NB4 (cell line): Measurements from ENCODE around the gene MMP23B.

ENCODE experiments used
- MYC ChIP-seq: IDR thresholded peaks from 2 replicates; pipeline ENCODE4 v1.6.1; 2011; ENCODE audit warnings: low read depth, low read length
- POLR2A ChIP-seq: IDR thresholded peaks from 2 replicates; pipeline ENCODE4 v1.6.1; 2011; ENCODE audit warnings: mild to moderate bottlenecking; ENCODE audit not compliant: insufficient read length; ENCODE audit errors: extremely low read depth
- TF ChIP-seq, protein P1 (sequence below): IDR thresholded peaks from one replicate; pipeline ENCODE4 v1.5.1; 2012; ENCODE audit warnings: low read depth, low read length

- TF ChIP-seq, protein P1, sequence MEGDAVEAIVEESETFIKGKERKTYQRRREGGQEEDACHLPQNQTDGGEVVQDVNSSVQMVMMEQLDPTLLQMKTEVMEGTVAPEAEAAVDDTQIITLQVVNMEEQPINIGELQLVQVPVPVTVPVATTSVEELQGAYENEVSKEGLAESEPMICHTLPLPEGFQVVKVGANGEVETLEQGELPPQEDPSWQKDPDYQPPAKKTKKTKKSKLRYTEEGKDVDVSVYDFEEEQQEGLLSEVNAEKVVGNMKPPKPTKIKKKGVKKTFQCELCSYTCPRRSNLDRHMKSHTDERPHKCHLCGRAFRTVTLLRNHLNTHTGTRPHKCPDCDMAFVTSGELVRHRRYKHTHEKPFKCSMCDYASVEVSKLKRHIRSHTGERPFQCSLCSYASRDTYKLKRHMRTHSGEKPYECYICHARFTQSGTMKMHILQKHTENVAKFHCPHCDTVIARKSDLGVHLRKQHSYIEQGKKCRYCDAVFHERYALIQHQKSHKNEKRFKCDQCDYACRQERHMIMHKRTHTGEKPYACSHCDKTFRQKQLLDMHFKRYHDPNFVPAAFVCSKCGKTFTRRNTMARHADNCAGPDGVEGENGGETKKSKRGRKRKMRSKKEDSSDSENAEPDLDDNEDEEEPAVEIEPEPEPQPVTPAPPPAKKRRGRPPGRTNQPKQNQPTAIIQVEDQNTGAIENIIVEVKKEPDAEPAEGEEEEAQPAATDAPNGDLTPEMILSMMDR = no peak
- TF ChIP-seq POLR2A = no peak
- no peak for TF ChIP-seq MYC
These were observed 31.8 kb upstream of the MMP23B start, which contains the start of gene FNDC10 for GRCh38 chr1:1599935-1600860.
